Measurements from ENCODE around the gene GRIK4. TPM values are rescaled to one million over a fixed set of nuclear protein-coding genes. Genes with fewer than 3 reads are reported as not detected.

The GRIK4 gene
- polyA plus RNA-seq, 1 donor from 2014 or later, result 3.4 TPM

DNA sequence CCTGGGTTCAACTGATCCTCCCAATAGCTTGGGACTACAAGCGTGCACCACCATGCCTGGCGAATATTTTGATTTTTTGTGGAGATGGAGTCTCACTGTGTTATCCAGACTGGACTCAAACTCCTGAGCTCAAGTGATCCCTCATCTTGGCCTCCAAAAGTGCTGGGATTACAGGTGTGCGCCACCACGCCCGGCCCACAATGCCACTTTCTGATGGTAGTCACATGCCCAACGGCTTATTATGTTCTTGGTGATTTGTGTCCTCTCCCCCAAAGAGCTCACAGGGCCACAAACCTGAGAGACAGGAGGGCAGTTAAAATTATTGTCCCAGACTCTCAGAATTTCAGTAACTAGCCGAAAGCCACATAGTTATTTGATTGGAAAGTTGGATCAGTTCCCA lies 9.6 kb downstream of the GRIK4 start:
- Histone ChIP-seq H3K79me2 (replicated peaks; ENCODE audit: insufficient read depth, low read length) (no peaks in the 10 kb centered on the region), H3K27me3 (ENCODE audit: insufficient read depth, low read depth, low read length) (no peaks in the 10 kb centered on the region), H3K9me2 (ENCODE audit: insufficient read depth, low read length) (no peaks in the 10 kb centered on the region), H3F3A (ENCODE audit: insufficient read depth, low read length, poor library complexity, severe bottlenecking) (no peaks in the 10 kb centered on the region), H2AFZ (ENCODE audit: low read depth, low read length) (no peak overlapping the region), H3K36me3 (ENCODE audit: insufficient read depth, low read length) (no peaks in the 10 kb centered on the region), H3K27ac (ENCODE audit: low read length) (no peak overlapping the region), H3K4me3 (ENCODE audit: low read length) (no peak overlapping the region), H3K9me3 (ENCODE audit: low read length) (no peaks in the 10 kb centered on the region), H3K9ac (ENCODE audit: low read length) (no peak overlapping the region), H4K20me1 (ENCODE audit: insufficient read depth) (no peaks in the 10 kb centered on the region), H3K4me2 (ENCODE audit: low read length) (no peak overlapping the region)
- TF ChIP-seq POLR2AphosphoS5 (IDR thresholded peaks at IDR 0.05), result no peak
- no peak for TF ChIP-seq RAD21 (conservative IDR thresholded peaks at IDR 0.05)

DNA sequence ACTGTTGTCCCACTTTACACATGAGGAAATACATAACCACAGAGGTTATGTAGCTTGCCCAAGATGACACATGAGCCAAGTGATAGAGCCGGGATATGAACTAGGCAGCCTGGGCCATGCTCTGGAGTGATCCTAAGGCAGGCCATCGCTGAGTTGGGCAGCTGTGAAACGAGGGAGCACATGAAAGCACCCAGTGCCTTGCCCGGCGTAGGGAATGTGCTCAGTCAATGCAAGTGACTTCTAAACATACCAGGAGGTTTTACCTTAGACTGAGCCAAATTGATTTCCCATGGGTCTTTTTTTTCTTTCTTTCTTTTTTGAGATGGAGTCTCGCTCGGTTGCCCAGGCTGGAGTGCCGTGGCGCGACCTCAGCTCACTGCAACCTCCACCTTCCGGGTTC lies 10.5 kb downstream of the GRIK4 start:
- TF ChIP-seq EZH2 (IDR thresholded peaks at IDR 0.05; ENCODE audit: borderline replicate concordance, insufficient read depth, low read length, poor library complexity, severe bottlenecking) (no peak), SMC3 (conservative IDR thresholded peaks at IDR 0.05; ENCODE audit: poor library complexity) (no peak), POLR2AphosphoS5 (IDR thresholded peaks at IDR 0.05) (no peak), TAF1 (IDR thresholded peaks at IDR 0.05; ENCODE audit: low read depth) (no peak), RAD21 (conservative IDR thresholded peaks at IDR 0.05) (no peak), MXI1 (conservative IDR thresholded peaks at IDR 0.05; ENCODE audit: poor library complexity, severe bottlenecking) (no peak), EP300 (conservative IDR thresholded peaks at IDR 0.05; ENCODE audit: poor library complexity, severe bottlenecking) (no peak)
- TF ChIP-seq, protein P1, sequence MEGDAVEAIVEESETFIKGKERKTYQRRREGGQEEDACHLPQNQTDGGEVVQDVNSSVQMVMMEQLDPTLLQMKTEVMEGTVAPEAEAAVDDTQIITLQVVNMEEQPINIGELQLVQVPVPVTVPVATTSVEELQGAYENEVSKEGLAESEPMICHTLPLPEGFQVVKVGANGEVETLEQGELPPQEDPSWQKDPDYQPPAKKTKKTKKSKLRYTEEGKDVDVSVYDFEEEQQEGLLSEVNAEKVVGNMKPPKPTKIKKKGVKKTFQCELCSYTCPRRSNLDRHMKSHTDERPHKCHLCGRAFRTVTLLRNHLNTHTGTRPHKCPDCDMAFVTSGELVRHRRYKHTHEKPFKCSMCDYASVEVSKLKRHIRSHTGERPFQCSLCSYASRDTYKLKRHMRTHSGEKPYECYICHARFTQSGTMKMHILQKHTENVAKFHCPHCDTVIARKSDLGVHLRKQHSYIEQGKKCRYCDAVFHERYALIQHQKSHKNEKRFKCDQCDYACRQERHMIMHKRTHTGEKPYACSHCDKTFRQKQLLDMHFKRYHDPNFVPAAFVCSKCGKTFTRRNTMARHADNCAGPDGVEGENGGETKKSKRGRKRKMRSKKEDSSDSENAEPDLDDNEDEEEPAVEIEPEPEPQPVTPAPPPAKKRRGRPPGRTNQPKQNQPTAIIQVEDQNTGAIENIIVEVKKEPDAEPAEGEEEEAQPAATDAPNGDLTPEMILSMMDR (IDR thresholded peaks at IDR 0.05; ENCODE audit: poor library complexity, severe bottlenecking), result no peak
- TF ChIP-seq, protein P2, sequence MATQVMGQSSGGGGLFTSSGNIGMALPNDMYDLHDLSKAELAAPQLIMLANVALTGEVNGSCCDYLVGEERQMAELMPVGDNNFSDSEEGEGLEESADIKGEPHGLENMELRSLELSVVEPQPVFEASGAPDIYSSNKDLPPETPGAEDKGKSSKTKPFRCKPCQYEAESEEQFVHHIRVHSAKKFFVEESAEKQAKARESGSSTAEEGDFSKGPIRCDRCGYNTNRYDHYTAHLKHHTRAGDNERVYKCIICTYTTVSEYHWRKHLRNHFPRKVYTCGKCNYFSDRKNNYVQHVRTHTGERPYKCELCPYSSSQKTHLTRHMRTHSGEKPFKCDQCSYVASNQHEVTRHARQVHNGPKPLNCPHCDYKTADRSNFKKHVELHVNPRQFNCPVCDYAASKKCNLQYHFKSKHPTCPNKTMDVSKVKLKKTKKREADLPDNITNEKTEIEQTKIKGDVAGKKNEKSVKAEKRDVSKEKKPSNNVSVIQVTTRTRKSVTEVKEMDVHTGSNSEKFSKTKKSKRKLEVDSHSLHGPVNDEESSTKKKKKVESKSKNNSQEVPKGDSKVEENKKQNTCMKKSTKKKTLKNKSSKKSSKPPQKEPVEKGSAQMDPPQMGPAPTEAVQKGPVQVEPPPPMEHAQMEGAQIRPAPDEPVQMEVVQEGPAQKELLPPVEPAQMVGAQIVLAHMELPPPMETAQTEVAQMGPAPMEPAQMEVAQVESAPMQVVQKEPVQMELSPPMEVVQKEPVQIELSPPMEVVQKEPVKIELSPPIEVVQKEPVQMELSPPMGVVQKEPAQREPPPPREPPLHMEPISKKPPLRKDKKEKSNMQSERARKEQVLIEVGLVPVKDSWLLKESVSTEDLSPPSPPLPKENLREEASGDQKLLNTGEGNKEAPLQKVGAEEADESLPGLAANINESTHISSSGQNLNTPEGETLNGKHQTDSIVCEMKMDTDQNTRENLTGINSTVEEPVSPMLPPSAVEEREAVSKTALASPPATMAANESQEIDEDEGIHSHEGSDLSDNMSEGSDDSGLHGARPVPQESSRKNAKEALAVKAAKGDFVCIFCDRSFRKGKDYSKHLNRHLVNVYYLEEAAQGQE (IDR thresholded peaks at IDR 0.05; ENCODE audit: borderline replicate concordance), result no peak
- no peak overlapping the region for H3K27ac ChIP-seq (ENCODE audit: low read length)
- H3K4me2 ChIP-seq (ENCODE audit: low read length), result no peak overlapping the region
- H3K36me3 ChIP-seq (ENCODE audit: insufficient read depth, low read length), result no peaks in the 10 kb centered on the region
- no peak overlapping the region for H3K4me3 ChIP-seq (ENCODE audit: low read length)
- H3K27me3 ChIP-seq (ENCODE audit: insufficient read depth, low read depth, low read length), result no peaks in the 10 kb centered on the region
- H3K79me2 ChIP-seq (replicated peaks; ENCODE audit: insufficient read depth, low read length), result no peaks in the 10 kb centered on the region
- H3K9me3 ChIP-seq (ENCODE audit: low read length), result no peaks in the 10 kb centered on the region
- no peaks in the 10 kb centered on the region for H3K9me2 ChIP-seq (ENCODE audit: insufficient read depth, low read length)
- no peak overlapping the region for H3K9ac ChIP-seq (ENCODE audit: low read length)
- H4K20me1 ChIP-seq (ENCODE audit: insufficient read depth), result no peaks in the 10 kb centered on the region
- H2AFZ ChIP-seq (ENCODE audit: low read depth, low read length), result no peak overlapping the region
- no peaks in the 10 kb centered on the region for H3F3A ChIP-seq (ENCODE audit: insufficient read depth, low read length, poor library complexity, severe bottlenecking)

DNA sequence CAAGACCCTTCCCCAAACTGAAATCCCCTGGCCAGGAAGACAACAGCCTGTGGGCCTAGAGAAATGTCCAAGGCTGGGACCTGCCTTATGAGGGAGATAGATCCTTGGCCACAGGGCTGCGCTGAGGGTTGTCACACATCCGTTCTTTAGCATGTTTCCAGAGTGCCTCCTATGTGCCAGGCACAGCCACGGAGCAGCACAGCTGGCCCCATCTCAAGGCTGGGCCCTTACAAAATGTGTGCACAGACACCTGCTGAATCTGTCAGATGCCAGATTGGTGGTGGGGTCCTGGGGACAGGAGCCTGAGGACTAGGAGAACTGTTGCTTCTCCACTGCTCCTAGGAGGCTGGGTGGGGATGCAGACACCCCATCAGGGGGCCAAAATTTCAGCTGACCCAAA lies 11.2 kb downstream of the GRIK4 start:
- Histone ChIP-seq H2AFZ (ENCODE audit: low read depth, low read length) (no peak overlapping the region), H3K27me3 (ENCODE audit: insufficient read depth, low read depth, low read length) (no peaks in the 10 kb centered on the region), H3K79me2 (replicated peaks; ENCODE audit: insufficient read depth, low read length) (no peaks in the 10 kb centered on the region), H3K4me2 (ENCODE audit: low read length) (no peak overlapping the region), H4K20me1 (ENCODE audit: insufficient read depth) (no peaks in the 10 kb centered on the region), H3K9me2 (ENCODE audit: insufficient read depth, low read length) (no peaks in the 10 kb centered on the region), H3F3A (ENCODE audit: insufficient read depth, low read length, poor library complexity, severe bottlenecking) (no peaks in the 10 kb centered on the region), H3K9me3 (ENCODE audit: low read length) (no peaks in the 10 kb centered on the region), H3K4me3 (ENCODE audit: low read length) (no peak overlapping the region), H3K36me3 (ENCODE audit: insufficient read depth, low read length) (no peaks in the 10 kb centered on the region), H3K27ac (ENCODE audit: low read length) (no peak overlapping the region), H3K9ac (ENCODE audit: low read length) (no peak overlapping the region)
- TF ChIP-seq TAF1 (IDR thresholded peaks at IDR 0.05; ENCODE audit: low read depth), result no peak
- no peak for TF ChIP-seq RAD21 (conservative IDR thresholded peaks at IDR 0.05)
- TF ChIP-seq, protein P1 (IDR thresholded peaks at IDR 0.05; ENCODE audit: poor library complexity, severe bottlenecking), result no peak
- TF ChIP-seq POLR2AphosphoS5 (IDR thresholded peaks at IDR 0.05), result no peak
- TF ChIP-seq MXI1 (conservative IDR thresholded peaks at IDR 0.05; ENCODE audit: poor library complexity, severe bottlenecking), result no peak
- no peak for TF ChIP-seq SMC3 (conservative IDR thresholded peaks at IDR 0.05; ENCODE audit: poor library complexity)
- TF ChIP-seq, protein P2 (IDR thresholded peaks at IDR 0.05; ENCODE audit: borderline replicate concordance), result no peak
- no peak for TF ChIP-seq EZH2 (IDR thresholded peaks at IDR 0.05; ENCODE audit: borderline replicate concordance, insufficient read depth, low read length, poor library complexity, severe bottlenecking)
- no peak for TF ChIP-seq EP300 (conservative IDR thresholded peaks at IDR 0.05; ENCODE audit: poor library complexity, severe bottlenecking)

Measured in neural cell (in vitro differentiated cells).